ENCODE data around the gene SRGAP1.
"Not testable (repeated sequence)": the region's sequence is repeated elsewhere in the genome, so short reads cannot be mapped to it uniquely, and the experiment has no call there.

Gene SRGAP1

DNA sequence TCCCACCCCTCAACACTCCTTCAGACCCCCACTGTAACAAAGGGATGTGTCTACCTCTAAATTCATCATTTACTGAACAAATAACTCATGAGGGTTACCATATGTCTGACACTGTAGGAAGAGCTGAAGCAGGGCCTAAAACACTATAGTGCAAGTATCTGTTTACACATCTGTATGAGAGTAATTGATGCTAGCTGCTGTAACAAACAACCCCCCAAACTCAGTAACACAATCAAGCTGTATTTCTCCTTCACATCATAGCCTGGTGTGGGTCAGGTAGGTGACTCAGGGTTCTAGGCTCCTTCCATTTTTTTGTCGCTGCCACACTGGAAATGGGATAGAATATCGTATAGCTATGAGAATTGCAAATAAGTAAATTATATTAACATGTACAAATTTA is 312.6 kb downstream of the SRGAP1 start:
- DNase-seq (ENCODE audit: low read depth in 1 of 2, low spot score in 1 of 2): no peak

DNA sequence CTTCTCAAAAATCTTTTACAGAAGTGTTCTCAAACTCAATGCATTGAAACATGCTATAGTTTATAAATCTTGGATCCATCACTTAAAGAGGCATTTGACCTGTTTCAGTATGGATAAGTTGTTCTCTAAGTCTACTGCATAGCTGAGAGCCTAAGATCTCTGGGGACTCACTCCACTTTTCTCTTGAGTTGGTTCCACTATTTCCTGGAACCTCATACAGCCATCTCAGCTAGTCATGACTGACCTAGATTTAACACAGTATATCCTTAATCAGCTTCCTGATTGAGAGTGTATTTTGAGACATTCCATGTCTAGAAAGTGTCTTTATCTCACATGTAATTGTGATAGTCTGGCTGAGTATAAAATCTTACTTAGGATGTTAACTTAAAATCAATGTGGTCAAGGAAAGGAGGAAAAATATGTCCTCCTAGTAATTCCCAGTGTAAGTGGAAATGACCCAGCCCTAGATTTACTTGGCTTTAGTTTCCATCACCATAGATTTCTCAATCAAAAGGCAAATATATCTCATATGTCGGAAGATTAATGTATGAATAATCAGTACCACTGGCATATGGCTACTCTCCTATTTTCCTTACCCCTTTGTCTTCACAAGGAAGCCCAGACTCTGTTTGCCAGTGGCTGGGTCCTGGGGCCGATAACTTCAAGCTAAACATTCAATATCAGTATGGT is 315.7 kb downstream of the SRGAP1 start:
- no peak for DNase-seq (ENCODE audit: low read depth in 1 of 2, low spot score in 1 of 2)

DNA sequence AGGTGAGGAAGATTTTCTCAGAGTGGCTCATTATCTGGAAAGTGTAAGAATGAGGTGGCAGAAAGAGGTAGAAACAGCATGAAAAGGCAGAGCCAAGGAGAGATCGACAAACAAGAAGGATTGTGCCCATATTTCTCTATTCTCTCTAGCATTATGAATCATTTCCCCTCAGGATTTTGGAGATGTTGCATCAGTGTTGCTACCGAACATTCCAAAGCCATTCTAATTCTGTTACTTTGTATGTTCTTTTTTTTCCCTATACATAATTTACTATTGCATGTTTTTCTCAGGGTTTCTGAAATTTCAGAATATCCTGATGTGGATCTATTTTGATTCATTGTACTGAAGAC is 316.2 kb downstream of the SRGAP1 start:
- no peak for DNase-seq (ENCODE audit: low read depth in 1 of 2, low spot score in 1 of 2)

DNA sequence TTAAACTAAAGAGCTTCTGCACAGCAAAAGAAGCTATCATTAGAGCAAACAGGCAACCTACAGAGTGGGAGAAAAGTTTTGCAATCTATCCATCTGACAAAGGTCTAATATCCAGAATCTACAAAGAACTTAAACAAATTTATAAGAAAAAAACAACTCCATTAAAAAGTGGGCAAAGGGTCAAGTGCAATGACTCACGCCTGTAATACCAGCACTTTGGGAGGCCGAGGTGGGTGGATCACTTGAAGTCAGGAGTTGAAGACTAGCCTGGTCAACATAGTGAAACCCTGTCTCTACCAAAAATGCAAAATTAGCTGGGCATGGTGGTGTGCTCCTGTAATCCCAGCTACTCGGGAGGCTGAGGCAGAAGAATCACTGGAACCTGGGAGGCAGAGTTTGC is 322.1 kb downstream of the SRGAP1 start:
- DNase-seq (ENCODE audit: low read depth in 1 of 2, low spot score in 1 of 2): not testable (repeated sequence)

DNA sequence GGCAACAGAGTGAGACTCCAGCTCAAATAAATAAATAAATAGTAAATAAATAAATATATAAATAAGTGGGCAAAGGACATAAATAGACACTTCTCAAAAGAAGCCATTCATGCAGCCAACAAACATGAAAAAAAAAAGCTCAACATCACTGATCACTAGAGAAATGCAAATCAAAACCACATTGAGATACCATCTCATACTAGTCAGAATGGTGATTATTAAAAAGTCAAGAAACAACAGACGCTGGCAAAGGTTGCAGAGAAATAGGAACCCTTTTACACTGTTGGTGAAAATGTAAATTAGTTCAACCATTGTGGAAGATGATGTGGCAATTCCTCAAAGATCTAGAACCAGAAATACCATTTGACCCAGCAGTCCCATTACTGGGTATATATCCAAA is 322.5 kb downstream of the SRGAP1 start:
- DNase-seq (ENCODE audit: low read depth in 1 of 2, low spot score in 1 of 2): not testable (repeated sequence)

DNA sequence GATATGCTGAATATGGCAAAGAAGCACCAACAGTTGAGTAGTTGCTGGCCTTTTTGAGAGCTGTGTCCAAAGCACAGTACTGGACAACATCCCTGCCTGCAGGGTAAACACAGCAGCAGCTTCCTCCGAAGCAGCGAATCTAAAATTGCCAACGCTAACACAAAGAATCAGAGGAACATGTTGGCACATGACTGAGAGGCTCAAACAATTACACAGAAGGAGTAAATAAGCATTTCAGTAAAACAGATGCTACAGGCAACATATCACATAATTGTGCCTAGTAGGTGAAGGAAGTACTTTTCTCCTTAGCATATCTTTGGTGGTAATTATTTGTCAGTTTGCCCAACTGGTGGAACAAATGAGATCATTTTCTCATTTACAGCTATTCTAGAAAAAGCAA is 325.5 kb downstream of the SRGAP1 start:
- no peak for DNase-seq (ENCODE audit: low read depth in 1 of 2, low spot score in 1 of 2)

DNA sequence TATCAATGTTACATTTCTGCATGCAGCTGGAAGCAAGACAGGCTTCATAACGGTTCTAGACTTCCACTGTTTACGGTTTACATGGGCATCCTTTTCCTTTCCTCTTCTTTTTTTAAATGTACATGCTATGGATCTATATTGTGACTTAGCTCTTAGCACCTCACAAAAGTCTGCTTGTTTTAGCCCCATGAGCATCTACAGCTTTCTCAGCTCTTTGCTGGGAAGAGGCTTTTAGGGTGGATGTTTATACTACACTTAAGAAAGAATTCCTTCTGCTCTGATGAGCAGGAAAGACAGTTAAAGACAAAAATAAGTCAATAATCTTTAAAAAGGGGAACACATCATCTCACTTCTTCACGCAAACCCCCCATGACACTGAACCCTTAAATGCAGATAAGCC is 326.2 kb downstream of the SRGAP1 start:
- no peak for DNase-seq (ENCODE audit: low read depth in 1 of 2, low spot score in 1 of 2)

DNA sequence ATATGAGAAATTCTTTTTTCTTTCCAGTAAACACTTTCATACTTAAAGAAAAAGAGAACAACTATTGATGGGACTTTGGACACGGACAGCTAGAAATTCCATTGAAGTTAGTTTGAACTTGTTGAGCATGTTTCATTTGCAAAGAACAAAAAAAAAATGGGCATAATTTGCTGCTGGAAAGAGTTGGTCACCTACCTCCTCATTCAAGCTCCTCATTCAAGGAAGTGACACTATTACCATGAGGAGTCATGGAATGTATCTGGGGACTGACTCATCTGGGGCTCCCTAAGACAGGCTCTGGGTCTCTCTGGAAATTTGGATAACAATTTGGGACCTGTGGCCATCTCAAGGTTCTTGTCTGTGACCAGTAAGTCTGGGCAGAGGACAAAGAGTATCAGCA is 327.2 kb downstream of the SRGAP1 start:
- no peak for DNase-seq (ENCODE audit: low read depth in 1 of 2, low spot score in 1 of 2)

DNA sequence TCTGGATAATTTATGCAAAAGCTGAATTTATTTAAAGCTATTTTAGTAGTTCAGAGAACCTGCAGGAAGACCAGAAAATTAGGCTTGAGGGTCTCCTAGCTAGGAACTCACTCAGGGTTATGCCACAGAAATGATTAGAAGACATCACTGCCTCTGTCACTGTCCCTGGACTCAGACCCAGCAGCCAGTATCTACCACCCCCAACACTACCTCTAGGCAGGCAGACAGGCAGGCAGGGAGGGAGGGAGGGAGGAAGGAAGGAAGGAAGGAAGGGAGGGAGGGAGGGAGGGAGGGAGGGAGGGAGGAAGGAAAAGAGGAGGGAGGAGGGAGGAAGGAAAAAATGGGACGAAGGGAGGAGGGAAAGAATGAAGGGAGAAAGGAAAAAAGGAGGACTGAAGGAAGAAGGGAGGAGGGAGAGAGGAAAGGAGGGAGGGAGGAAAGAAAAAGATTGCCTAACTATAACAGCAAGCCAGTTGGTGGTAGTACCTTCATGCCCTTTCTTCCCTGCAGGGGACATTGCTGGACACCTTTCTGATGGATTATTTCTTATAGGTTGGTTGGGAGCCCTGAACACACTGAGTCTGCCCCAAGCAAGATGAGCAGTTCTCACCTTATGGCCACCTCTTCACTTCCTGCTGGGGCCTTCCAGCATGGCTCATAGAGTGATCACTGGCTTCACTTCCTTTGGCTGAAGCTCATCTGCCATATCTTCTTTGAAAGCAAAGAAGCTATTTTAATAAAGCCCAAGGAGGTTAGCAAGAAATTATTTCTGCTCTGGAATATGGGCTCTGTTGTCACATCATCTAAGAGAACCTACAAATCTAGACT is 327.9 kb downstream of the SRGAP1 start:
- DNase-seq (ENCODE audit: low read depth in 1 of 2, low spot score in 1 of 2): no peak

DNA sequence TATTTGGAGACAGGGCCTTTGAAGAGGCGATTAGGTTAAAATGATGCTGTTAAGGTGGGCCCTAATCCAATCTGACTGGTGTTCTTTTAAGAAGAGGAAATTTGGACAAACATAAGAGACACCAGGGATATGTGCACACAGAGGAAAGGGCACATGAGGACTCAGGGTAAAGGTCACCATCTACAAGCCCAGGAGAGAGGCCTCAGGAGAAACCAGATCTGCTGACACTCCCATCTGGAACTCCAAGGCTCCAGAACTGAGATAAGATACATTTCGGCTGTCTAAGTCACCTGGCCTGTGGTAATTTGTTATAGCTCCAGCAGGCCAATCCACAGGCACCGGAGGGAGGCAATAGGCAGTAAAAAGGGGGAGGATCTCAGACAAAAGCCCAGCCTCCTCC is 329.0 kb downstream of the SRGAP1 start:
- DNase-seq (ENCODE audit: low read depth in 1 of 2, low spot score in 1 of 2): no peak

DNA sequence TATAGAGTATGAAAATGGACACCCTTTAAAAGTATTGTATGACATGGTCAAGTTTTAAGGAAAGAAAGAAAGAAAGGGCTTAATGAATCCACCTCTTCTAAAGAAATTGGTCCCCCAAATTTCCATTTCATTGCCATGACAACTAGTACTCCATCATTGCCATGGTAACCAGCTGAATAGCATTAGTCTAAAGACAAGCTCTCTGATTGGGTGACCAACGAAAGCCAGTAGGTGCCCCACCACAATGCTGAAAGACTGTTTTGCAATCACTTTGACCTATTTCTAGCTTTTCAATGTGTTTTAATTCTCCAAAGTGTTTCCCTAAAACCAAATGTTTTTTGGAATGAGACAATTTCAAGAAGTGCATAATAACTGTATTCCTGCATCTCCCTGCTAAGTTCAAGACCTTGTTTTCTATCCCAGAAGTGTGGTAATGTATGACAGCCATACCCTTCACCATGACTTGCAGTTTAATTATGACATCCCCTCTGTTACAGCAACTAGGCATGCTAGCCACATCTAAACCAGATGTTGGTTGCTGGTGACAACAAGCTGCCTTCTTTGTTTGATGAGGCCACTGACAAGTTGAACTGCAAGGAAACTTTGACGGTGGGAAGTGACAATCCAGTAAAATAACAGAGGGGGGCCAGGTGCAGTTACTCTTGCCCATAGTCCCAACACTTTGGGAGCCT is 330.9 kb downstream of the SRGAP1 start:
- no peak for DNase-seq (ENCODE audit: low read depth in 1 of 2, low spot score in 1 of 2)

DNA sequence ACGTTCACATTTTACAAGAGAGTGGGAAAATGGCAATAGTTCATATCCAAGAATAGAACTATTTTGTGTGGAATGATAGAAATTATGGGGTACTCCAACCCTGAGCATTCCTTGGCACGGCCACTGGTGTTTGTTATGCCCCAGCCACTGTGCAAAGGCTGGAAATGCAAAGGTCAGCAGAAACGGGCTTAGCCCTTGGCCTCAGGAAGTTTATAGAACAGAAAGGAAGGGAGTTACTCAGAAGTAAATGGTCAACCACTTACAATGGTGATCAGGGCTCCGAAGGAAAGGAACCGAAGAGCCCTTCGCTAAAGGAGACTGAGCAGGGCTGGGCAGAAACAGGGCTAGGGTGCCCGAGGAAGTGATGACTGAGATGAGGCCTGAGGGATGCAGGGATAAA is 332.5 kb downstream of the SRGAP1 start:
- no peak for DNase-seq (ENCODE audit: low read depth in 1 of 2, low spot score in 1 of 2)

DNA sequence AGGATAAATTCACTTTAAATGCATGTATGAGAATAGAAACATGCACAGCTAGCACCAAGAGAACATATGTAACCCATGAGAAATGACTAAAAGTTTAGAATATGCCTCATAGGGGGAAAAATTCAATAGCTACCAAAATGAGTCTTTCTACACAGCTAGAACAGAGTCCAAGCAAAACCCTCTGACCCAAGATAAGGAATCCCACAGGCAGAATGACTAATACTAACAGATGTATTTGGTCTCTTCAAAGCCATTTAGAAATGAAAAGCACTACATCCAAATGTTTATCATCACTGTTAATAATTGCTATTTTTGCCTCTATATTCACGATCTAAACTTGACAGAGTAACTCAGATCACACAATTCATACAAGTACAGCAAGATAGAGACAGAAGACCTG is 333.6 kb downstream of the SRGAP1 start:
- no peak for DNase-seq (ENCODE audit: low read depth in 1 of 2, low spot score in 1 of 2)

DNA sequence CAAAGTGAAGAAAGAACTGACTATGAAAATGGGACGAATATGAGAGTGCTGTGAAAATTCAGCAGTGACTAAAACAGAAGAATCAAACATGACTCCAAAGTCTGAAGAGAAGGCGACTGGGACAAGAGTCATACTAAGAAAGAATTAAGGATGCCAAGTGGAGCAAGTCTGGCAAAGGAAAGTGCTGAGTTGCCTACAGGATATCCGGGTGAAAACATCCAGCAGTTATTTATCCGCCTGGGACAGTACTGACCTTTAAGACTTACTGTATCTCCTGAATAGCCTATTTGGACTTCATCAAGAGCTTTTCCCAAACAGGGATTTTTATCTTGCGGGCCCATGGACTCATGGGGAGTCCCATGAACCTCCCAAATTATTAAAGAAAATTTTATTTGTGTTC is 336.5 kb downstream of the SRGAP1 start:
- DNase-seq (ENCODE audit: low read depth in 1 of 2, low spot score in 1 of 2): no peak

DNA sequence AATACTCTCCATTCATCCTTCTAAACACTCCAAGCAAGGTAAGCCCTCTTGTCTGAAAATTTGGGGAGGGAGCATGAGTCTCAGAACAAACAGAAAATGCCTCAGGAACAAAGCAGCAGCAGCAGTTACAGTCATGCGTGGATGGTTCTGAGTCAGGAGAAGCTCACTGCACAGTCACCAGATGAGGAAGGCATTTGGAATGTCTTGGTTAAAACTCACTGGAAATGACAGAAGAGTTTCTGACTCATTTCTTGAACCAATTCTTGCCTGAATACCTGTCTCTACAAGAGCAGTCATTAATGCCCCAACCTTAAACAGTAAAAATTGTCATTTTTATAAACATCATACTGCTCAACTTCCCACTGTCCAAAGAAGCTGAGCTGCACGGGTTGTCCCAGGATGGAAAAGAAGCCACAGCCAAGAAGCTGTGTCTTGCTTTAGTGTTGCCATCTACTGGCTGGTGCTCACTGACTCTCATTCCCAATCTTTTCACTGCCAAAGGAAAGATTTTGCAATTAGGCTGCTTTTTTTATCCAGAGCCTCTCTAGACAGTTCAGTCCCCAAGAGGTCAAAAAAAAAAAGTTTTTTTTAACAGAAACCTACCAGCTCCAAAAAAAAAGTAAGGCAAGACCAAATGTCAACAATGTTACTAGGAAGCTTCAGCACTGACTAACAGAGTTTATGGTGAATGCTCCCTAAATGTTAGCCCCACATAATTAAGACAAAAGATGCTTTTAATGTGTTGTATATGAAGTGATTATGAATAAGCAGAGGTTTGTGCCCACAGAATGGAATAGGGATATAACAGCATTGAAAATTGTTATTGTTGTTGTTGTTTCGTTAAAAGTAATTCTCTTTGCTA is 337.2 kb downstream of the SRGAP1 start:
- no peak for DNase-seq (ENCODE audit: low read depth in 1 of 2, low spot score in 1 of 2)

DNA sequence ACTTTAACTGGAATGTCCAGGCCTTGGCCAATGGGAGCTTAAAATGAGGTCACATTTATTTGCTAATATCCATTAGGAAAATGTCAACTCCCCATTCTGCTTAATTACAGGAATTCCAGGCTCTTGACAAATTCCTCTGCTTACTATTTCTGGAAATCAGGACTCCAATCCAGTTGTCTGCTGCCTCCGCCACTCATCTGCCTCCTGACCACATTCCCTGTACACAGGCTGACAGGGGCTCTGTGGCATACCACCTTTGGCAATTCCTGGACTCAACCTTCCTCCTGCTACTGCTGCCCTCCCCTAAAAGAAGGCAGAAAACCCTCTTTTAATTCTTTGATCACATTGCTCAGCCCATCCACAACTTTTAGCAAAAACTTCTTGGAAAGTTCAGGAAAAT is 339.7 kb downstream of the SRGAP1 start:
- no peak for DNase-seq (ENCODE audit: low read depth in 1 of 2, low spot score in 1 of 2)

DNA sequence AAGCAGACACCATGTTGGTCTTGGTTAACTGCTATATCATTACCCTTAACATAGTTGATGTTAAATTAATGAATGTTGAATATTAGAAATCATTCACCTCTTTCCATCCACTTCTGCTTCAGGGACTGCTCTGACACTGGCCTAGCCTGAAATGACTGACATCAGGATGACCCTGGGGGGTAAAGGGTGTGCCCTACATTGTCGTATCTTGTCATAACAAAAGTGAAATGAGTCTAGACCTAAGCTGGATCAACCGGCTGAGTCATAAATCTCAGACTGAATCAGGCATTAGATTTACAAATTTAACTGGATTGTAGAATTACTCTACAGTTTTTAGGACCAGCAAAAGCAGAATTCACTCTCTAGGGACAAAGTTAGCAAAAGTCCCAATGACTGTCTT is 342.3 kb downstream of the SRGAP1 start:
- DNase-seq (ENCODE audit: low read depth in 1 of 2, low spot score in 1 of 2): no peak

DNA sequence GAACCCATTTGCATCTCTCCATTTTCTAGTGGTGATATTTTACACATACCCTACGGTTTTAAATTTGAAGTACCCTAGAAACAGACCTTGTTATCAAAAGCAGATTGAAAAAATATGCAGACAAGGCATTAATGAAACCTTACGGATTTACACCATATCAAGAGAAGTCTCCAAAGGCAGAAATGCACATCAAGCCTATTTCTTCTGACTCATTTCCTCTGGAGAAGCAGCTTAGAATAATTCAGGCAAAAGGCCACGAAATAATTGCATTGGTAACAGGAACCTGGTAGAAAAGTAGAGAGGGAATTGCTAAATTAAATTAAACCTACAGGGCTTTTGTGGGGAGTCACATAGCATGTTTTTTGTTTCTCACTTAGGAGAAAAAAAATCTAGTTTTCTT is 342.9 kb downstream of the SRGAP1 start:
- DNase-seq (ENCODE audit: low read depth in 1 of 2, low spot score in 1 of 2): no peak

DNA sequence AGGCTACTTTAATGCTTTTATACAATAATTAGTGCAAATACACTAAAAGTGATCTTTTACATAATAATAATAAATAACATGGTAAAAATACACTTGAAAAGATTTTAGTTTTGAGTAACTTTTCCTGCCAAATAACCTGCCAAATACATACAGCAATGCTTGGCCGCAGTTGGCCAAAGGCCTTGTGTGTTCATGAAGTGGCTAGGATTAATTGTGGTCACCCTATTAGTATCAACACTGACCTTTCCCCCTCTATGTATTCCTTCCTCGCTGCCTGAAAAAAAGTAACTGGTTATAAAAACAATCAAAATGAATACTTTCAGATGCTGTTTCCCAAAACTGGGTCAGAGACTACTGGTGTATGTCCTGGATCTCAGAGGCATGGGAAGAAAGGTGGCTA is 343.3 kb downstream of the SRGAP1 start:
- no peak for DNase-seq (ENCODE audit: low read depth in 1 of 2, low spot score in 1 of 2)

DNA sequence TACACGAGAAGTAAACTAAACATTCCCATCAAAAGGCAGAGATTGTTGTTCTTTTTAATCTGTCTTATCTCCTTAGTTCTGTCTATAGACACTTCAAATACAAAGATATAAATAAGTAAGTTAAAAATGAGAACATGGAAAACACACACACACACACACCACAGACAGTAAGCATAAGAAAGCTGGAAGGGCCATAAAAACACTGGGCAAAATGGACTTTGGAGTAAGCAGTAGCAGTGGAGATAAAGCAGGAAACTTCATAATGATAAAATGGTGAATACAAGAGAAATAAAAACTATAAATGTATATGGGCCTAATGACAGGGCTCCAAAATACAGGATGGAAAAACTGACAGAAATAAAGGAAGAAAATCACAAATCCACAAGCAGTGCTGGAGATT is 345.0 kb downstream of the SRGAP1 start:
- no peak for DNase-seq (ENCODE audit: low read depth in 1 of 2, low spot score in 1 of 2)

DNA sequence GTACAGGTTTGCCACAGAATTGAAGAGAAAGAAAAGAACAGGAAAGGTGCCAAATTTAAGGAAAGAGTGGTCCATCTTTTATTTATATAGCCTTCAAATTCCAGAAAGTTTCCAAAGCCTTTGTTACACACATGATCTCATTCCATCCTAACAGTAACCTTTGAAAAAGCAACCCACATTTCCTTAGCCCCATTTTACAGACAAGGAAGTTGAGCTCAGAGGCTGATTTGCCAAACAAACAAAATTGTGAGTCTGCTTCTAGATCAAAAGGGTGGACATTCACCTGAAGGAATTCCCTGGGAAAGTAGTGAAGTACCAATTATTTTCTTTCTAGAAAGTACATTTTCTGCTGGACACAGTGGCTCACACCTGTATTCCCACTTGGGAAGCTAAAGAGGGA is 345.6 kb downstream of the SRGAP1 start:
- DNase-seq (ENCODE audit: low read depth in 1 of 2, low spot score in 1 of 2): no peak

Measured in activated CD4-positive, alpha-beta T cell treated with anti-CD3 and anti-CD28 coated beads, Interleukin-2, amount 50 U/mL, for 24 hours (primary cell).